Measurements from ENCODE around the gene SH3RF1. TPM values are rescaled to one million over a fixed set of nuclear protein-coding genes. Genes with fewer than 3 reads are reported as not detected.

Gene SH3RF1
- total and polyA plus RNA-seq, 4 donors, result 1.8 to 7.9 (median 3.5) TPM

DNA sequence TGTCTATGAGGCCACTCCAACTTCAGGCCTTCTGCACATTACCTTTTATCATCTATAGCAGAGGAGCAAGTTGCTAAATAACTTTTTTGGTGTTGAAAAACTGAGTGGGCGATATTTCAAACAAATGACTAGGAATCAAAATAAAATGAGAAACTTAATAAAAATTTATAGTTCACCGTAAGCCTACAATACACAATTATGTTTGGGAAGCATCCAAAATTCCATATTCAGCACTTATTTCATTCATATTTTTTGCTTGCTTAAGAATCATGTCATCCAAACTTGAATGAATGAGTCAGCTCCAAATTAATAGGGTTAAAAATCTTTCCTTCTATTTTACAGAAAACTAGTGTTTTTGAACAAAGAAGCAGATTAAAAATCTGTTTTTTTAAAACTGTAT is 119.1 kb downstream of the SH3RF1 start:
- TF ChIP-seq YY1 (IDR thresholded peaks at IDR 0.05), result no peak
- no peak for TF ChIP-seq EGR1 (IDR thresholded peaks at IDR 0.05; ENCODE audit: low read depth in 2 of 2)
- TF ChIP-seq FOXA1 (IDR thresholded peaks at IDR 0.05), result no peak
- TF ChIP-seq HNF4A (conservative IDR thresholded peaks at IDR 0.05), result no peak
- TF ChIP-seq, protein P1, sequence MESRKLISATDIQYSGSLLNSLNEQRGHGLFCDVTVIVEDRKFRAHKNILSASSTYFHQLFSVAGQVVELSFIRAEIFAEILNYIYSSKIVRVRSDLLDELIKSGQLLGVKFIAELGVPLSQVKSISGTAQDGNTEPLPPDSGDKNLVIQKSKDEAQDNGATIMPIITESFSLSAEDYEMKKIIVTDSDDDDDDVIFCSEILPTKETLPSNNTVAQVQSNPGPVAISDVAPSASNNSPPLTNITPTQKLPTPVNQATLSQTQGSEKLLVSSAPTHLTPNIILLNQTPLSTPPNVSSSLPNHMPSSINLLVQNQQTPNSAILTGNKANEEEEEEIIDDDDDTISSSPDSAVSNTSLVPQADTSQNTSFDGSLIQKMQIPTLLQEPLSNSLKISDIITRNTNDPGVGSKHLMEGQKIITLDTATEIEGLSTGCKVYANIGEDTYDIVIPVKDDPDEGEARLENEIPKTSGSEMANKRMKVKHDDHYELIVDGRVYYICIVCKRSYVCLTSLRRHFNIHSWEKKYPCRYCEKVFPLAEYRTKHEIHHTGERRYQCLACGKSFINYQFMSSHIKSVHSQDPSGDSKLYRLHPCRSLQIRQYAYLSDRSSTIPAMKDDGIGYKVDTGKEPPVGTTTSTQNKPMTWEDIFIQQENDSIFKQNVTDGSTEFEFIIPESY (IDR thresholded peaks at IDR 0.05), result no peak
- no peak for TF ChIP-seq JUND (IDR thresholded peaks at IDR 0.05)
- no peak for TF ChIP-seq RAD21 (IDR thresholded peaks at IDR 0.05)
- 95% methylated on average over 2 of the region's 2 CpGs for WGBS

DNA sequence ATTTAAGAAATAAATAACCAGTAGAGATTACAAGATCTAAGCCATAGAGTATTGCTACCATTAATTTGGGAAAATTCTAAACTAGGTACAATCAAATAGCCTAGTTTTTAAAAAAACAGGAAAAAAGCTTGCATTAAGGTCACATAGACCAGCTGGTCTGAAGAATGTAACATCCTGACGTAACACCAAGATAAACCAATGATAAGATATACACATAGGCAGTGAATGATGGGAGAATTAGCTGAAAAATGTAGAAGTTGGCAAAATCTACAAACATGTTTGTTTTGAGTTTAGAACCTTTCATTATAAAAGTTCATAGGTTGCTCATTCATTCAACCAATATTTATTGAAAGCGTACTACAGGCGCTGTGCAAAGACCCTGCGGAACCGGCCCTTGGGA is 120.0 kb downstream of the SH3RF1 start:
- Histone ChIP-seq H3K27me3 (ENCODE audit: control insufficient read depth in 4 of 4, insufficient read depth in 4 of 4, low read length in 3 of 4) (no peaks in the 10 kb centered on the region), H3K36me3 (ENCODE audit: control insufficient read depth in 4 of 4, insufficient read depth in 3 of 4, low read depth in 1 of 4, low read length in 3 of 4) (peaks cover 0 to 25% (median under 1%) of the 10 kb centered on the region in 4 donors), H3K27ac (ENCODE audit: low read depth in 1 of 2, low read length in 2 of 2) (no peak overlapping the region), H3K4me3 (ENCODE audit: low read depth in 1 of 3, low read length in 3 of 3) (no peak overlapping the region), H3K9ac (ENCODE audit: low read depth in 1 of 2, low read length in 2 of 2) (no peak overlapping the region), H3K4me1 (ENCODE audit: control insufficient read depth in 4 of 4, insufficient read depth in 4 of 4, low read length in 3 of 4) (no peaks in the 10 kb centered on the region), H3K9me3 (ENCODE audit: control insufficient read depth in 4 of 4, low read length in 3 of 4) (no peaks in the 10 kb centered on the region)
- no peak for TF ChIP-seq HNF4A (conservative IDR thresholded peaks at IDR 0.05)
- no peak for TF ChIP-seq SP1 (IDR thresholded peaks at IDR 0.05)
- no peak for TF ChIP-seq YY1 (IDR thresholded peaks at IDR 0.05)
- no peak for TF ChIP-seq FOXA2 (IDR thresholded peaks at IDR 0.05)
- no peak for TF ChIP-seq GABPA (IDR thresholded peaks at IDR 0.05 in 1 of 2, conservative IDR thresholded peaks at IDR 0.05 in 1 of 2)
- no peak for DNase-seq (ENCODE audit: low spot score)
- WGBS, result 95% methylated on average over 5 of the region's 5 CpGs

More for the DNA sequence above, 119.1 kb downstream of the SH3RF1 start:
- peaks cover 0 to 1% (median 0%) of the 10 kb centered on the region in 4 donors for H3K4me1 ChIP-seq (ENCODE audit: control insufficient read depth in 4 of 4, insufficient read depth in 4 of 4, low read length in 3 of 4)
- H3K27ac ChIP-seq (ENCODE audit: low read depth in 1 of 2, low read length in 2 of 2), result no peak overlapping the region
- no peak for DNase-seq (ENCODE audit: low spot score)
- H3K36me3 ChIP-seq (ENCODE audit: control insufficient read depth in 4 of 4, insufficient read depth in 3 of 4, low read depth in 1 of 4, low read length in 3 of 4), result peaks cover 0 to 25% (median 2%) of the 10 kb centered on the region in 4 donors
- no peaks in the 10 kb centered on the region for H3K27me3 ChIP-seq (ENCODE audit: control insufficient read depth in 4 of 4, insufficient read depth in 4 of 4, low read length in 3 of 4)
- no peaks in the 10 kb centered on the region for H3K9me3 ChIP-seq (ENCODE audit: control insufficient read depth in 4 of 4, low read length in 3 of 4)
- no peak overlapping the region for H3K9ac ChIP-seq (ENCODE audit: low read depth in 1 of 2, low read length in 2 of 2)
- no peak overlapping the region for H3K4me3 ChIP-seq (ENCODE audit: low read depth in 1 of 3, low read length in 3 of 3)

DNA sequence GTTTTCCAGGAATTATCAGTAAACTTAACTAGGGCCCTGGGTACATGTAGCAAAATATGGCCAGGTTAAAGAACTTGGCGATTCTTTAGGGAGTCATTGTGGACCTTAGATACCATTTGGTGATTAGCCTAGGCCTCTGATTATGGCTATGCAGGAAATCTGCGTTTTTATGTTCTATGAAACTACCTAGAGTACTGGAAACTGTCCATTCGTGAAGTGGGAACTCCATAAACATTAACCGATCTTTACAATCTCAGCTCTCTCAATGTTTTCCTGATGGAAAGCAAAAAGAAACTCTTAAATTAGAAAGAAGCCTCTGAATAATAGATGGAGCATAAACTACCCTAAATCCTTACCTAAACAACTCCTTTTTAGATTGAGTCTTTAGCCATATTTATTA is 121.9 kb downstream of the SH3RF1 start:
- no peaks in the 10 kb centered on the region for H3K27me3 ChIP-seq (ENCODE audit: control insufficient read depth in 4 of 4, insufficient read depth in 4 of 4, low read length in 3 of 4)
- 85% methylated on average over 4 of the region's 4 CpGs for WGBS
- no peaks in the 10 kb centered on the region for H3K4me1 ChIP-seq (ENCODE audit: control insufficient read depth in 4 of 4, insufficient read depth in 4 of 4, low read length in 3 of 4)
- no peak overlapping the region for H3K9ac ChIP-seq (ENCODE audit: low read depth in 1 of 2, low read length in 2 of 2)
- no peaks in the 10 kb centered on the region for H3K9me3 ChIP-seq (ENCODE audit: control insufficient read depth in 4 of 4, low read length in 3 of 4)
- TF ChIP-seq, protein P2, sequence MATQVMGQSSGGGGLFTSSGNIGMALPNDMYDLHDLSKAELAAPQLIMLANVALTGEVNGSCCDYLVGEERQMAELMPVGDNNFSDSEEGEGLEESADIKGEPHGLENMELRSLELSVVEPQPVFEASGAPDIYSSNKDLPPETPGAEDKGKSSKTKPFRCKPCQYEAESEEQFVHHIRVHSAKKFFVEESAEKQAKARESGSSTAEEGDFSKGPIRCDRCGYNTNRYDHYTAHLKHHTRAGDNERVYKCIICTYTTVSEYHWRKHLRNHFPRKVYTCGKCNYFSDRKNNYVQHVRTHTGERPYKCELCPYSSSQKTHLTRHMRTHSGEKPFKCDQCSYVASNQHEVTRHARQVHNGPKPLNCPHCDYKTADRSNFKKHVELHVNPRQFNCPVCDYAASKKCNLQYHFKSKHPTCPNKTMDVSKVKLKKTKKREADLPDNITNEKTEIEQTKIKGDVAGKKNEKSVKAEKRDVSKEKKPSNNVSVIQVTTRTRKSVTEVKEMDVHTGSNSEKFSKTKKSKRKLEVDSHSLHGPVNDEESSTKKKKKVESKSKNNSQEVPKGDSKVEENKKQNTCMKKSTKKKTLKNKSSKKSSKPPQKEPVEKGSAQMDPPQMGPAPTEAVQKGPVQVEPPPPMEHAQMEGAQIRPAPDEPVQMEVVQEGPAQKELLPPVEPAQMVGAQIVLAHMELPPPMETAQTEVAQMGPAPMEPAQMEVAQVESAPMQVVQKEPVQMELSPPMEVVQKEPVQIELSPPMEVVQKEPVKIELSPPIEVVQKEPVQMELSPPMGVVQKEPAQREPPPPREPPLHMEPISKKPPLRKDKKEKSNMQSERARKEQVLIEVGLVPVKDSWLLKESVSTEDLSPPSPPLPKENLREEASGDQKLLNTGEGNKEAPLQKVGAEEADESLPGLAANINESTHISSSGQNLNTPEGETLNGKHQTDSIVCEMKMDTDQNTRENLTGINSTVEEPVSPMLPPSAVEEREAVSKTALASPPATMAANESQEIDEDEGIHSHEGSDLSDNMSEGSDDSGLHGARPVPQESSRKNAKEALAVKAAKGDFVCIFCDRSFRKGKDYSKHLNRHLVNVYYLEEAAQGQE (IDR thresholded peaks at IDR 0.05), result no peak
- TF ChIP-seq, protein P3, sequence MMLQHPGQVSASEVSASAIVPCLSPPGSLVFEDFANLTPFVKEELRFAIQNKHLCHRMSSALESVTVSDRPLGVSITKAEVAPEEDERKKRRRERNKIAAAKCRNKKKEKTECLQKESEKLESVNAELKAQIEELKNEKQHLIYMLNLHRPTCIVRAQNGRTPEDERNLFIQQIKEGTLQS (IDR thresholded peaks at IDR 0.05), result no peak
- TF ChIP-seq RXRA (IDR thresholded peaks at IDR 0.05) (no peak), HNF4A (conservative IDR thresholded peaks at IDR 0.05) (no peak), TAF1 (conservative IDR thresholded peaks at IDR 0.05) (no peak), JUND (IDR thresholded peaks at IDR 0.05) (no peak), FOXA2 (IDR thresholded peaks at IDR 0.05) (no peak)
- no peak overlapping the region for H3K27ac ChIP-seq (ENCODE audit: low read depth in 1 of 2, low read length in 2 of 2)
- H3K36me3 ChIP-seq (ENCODE audit: control insufficient read depth in 4 of 4, insufficient read depth in 3 of 4, low read depth in 1 of 4, low read length in 3 of 4), result peaks cover 0 to 11% (median under 1%) of the 10 kb centered on the region in 4 donors
- no peak for DNase-seq (ENCODE audit: low spot score)
- H3K4me3 ChIP-seq (ENCODE audit: low read depth in 1 of 3, low read length in 3 of 3), result no peak overlapping the region

Data from liver (tissue), 9 donors.